Hepatocyte (in vitro differentiated cells): ENCODE measurements around the gene JOSD2.

Experiments used
- CTCF ChIP-seq: fragments of 200-600 bp; sonication (generic); IDR thresholded peaks from 2 replicates; pipeline ENCODE4 v1.5.1; 2016; ENCODE audit warnings: antibody characterized with exemption, mild to moderate bottlenecking; ENCODE audit not compliant: poor library complexity
- EZH2 ChIP-seq: fragments of 200-600 bp; sonication (generic); IDR thresholded peaks from 2 replicates; pipeline ENCODE4 v1.6.1; 2016; ENCODE audit warnings: antibody characterized with exemption, mild to moderate bottlenecking, borderline replicate concordance
- EZH2phosphoT487 ChIP-seq: fragments of 200-600 bp; sonication (generic); IDR thresholded peaks from one replicate; pipeline ENCODE4 v1.6.1; 2018; ENCODE audit warnings: antibody characterized with exemption, mild to moderate bottlenecking, low read depth, moderate library complexity; ENCODE audit not compliant: unreplicated experiment, severe bottlenecking

DNA sequence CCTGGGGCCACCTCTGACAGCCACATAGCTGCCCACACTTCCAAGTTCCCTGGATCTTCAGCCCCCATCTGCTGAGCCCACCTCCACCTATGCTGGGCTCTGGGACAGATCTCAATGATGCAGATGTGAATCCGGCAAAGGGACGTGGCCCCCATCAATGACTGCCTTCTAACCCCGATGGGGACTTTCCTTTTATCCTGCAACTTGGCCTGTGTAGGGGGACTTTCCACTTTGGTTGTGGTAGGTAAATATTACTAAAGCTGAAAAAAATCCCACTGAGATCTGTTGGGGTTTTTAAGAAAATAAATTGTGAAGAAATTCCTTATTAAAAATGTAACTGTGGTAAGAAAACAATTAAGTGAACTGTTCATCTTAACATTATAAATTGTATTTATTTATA lies 23.5 kb upstream of the JOSD2 start:
- TF ChIP-seq EZH2 (no peak), CTCF (no peak), EZH2phosphoT487 (no peak)
